ENCODE measurements around the gene FAM163A. TPM values are rescaled to one million over a fixed set of nuclear protein-coding genes. Genes with fewer than 3 reads are reported as not detected.

Gene FAM163A
- total RNA-seq, 4 donors from 2014 or later, result 0.33 to 3.2 (median 1.3) TPM; not detected in 1

- TF ChIP-seq CTCF (IDR thresholded peaks at IDR 0.05), result no peak
- no peaks in the 10 kb centered on the region for H3K27me3 ChIP-seq
- H3K27ac ChIP-seq, result no peak overlapping the region
- intact Hi-C loops (cut with DNase I), result loop anchor here (10.0 kb wide), 1 partner anchor 58 kb away; the partner anchor contains the start of gene TOR1AIP2
- 91 to 93% methylated on average over 8 of the region's 8 CpGs for WGBS, 2 donors
- no peak for DNase-seq
- no peak overlapping the region for H3K4me3 ChIP-seq (replicated peaks in 1 of 3)
- H3K36me3 ChIP-seq, result no peaks in the 10 kb centered on the region
- peaks cover 16 to 21% of the 10 kb centered on the region in 2 donors for H3K4me1 ChIP-seq
- no peaks in the 10 kb centered on the region for H3K9me3 ChIP-seq
Observed at GRCh38 chr1:179817056-179817455, 74.0 kb downstream of the FAM163A start.

GRCh38 chr1:179817789-179818188 is 74.7 kb downstream of the FAM163A start:
- intact Hi-C loops (cut with DNase I), result loop anchor here (10.0 kb wide), 1 partner anchor 57 kb away; the partner anchor contains the start of gene TOR1AIP2
- DNase-seq, result no peak
- H3K27ac ChIP-seq, result no peak overlapping the region

GRCh38 chr1:179818260-179818659 is 75.2 kb downstream of the FAM163A start:
- WGBS, 2 donors, result 86 to 94% methylated on average over 7 of the region's 7 CpGs

More at GRCh38 chr1:179817789-179818188, 74.7 kb downstream of the FAM163A start:
- Histone ChIP-seq H3K36me3 (no peaks in the 10 kb centered on the region), H3K27me3 (no peaks in the 10 kb centered on the region), H3K9me3 (no peaks in the 10 kb centered on the region), H3K4me1 (peaks cover 16 to 21% of the 10 kb centered on the region in 2 donors), H3K4me3 (replicated peaks in 1 of 3) (no peak overlapping the region)
- no peak for TF ChIP-seq POLR2A (IDR thresholded peaks at IDR 0.05)
- no peak for TF ChIP-seq CTCF (IDR thresholded peaks at IDR 0.05)
- 78 to 91% methylated on average over 7 to 8 of the region's 8 CpGs for WGBS, 2 donors

GRCh38 chr1:179818743-179819173 is 75.7 kb downstream of the FAM163A start:
- Histone ChIP-seq H3K27me3 (no peaks in the 10 kb centered on the region), H3K4me3 (replicated peaks in 1 of 3) (no peak overlapping the region), H3K27ac (no peak overlapping the region), H3K4me1 (peaks cover 16 to 21% of the 10 kb centered on the region in 2 donors), H3K36me3 (no peaks in the 10 kb centered on the region), H3K9me3 (no peaks in the 10 kb centered on the region)
- intact Hi-C loops (cut with DNase I), result loop anchor here (10.0 kb wide), 1 partner anchor 56 kb away; the partner anchor contains the start of gene TOR1AIP2
- TF ChIP-seq CTCF (IDR thresholded peaks at IDR 0.05) (no peak), POLR2A (IDR thresholded peaks at IDR 0.05) (no peak)
- DNase-seq, result no peak
- WGBS, 2 donors, result 80 to 83% methylated on average over 14 of the region's 14 CpGs

More at GRCh38 chr1:179818260-179818659, 75.2 kb downstream of the FAM163A start:
- H3K27me3 ChIP-seq, result no peaks in the 10 kb centered on the region
- TF ChIP-seq POLR2A (IDR thresholded peaks at IDR 0.05) (no peak), CTCF (IDR thresholded peaks at IDR 0.05) (no peak)
- peaks cover 16 to 21% of the 10 kb centered on the region in 2 donors for H3K4me1 ChIP-seq
- no peak overlapping the region for H3K4me3 ChIP-seq (replicated peaks in 1 of 3)
- no peak overlapping the region for H3K27ac ChIP-seq
- intact Hi-C loops (cut with DNase I), result loop anchor here (10.0 kb wide), 1 partner anchor 57 kb away; the partner anchor contains the start of gene TOR1AIP2
- H3K9me3 ChIP-seq, result no peaks in the 10 kb centered on the region
- H3K36me3 ChIP-seq, result no peaks in the 10 kb centered on the region
- no peak for DNase-seq

- 86 to 90% methylated on average over 9 of the region's 9 CpGs for WGBS, 2 donors
- no peak overlapping the region for H3K27ac ChIP-seq
- no peaks in the 10 kb centered on the region for H3K27me3 ChIP-seq
- TF ChIP-seq POLR2A (IDR thresholded peaks at IDR 0.05) (no peak), CTCF (IDR thresholded peaks at IDR 0.05) (no peak)
- H3K36me3 ChIP-seq, result no peaks in the 10 kb centered on the region
- peaks cover 12 to 13% of the 10 kb centered on the region in 2 donors for H3K4me1 ChIP-seq
- DNase-seq, result no peak
- no peak overlapping the region for H3K4me3 ChIP-seq (replicated peaks in 1 of 3)
- H3K9me3 ChIP-seq, result no peaks in the 10 kb centered on the region
- intact Hi-C loops (cut with DNase I), result no loop called here
Observed at GRCh38 chr1:179820226-179820970, 77.3 kb downstream of the FAM163A start.
